ENCODE results near the gene ABCA3.

GRCh38 chr16:2273484-2273883 is 67.0 kb downstream of the ABCA3 start:
- TF ChIP-seq CTCF (IDR thresholded peaks at IDR 0.05) (no peak), POLR2A (IDR thresholded peaks at IDR 0.05) (no peak)
